B cell (primary cell): ENCODE data around the gene STXBP2. TPM values are rescaled to one million over a fixed set of nuclear protein-coding genes. Genes with fewer than 3 reads are reported as not detected.

ENCODE experiments used
- ATAC-seq: fragments of 200-7000 bp; cut with Tn5 transposase; one replicate; pipeline ENCODE4 v1.10.0; 2021; ENCODE audit warnings: low read depth, mild to moderate bottlenecking, moderate number of reproducible peaks, moderate library complexity
- CTCF ChIA-PET: fragments of 350-600 bp; sonication (Branson Sonifier 250); formaldehyde crosslinking; loops from one replicate; lab custom pipeline; 2021; ENCODE audit warnings: antibody characterized with exemption, inconsistent platforms; lab: Charles Lee
- POLR2A ChIA-PET: fragments of 350-600 bp; sonication (Branson Sonifier 250); formaldehyde crosslinking; loops from one replicate; lab custom pipeline; 2021; ENCODE audit warnings: antibody characterized with exemption; lab: Charles Lee
- DNase-seq: peaks from one replicate; pipeline ENCODE4 v3.0.0; 2013
- H2AFZ ChIP-seq: 2 replicates; pipeline ENCODE4 v1.6.1; 2012; ENCODE audit warnings: mild to moderate bottlenecking, low read depth, low read length; ENCODE audit not compliant: insufficient read depth, poor library complexity, severe bottlenecking
- H3K27ac ChIP-seq, 2 donors: 1 replicate in 1 of 2; 2 replicates in 1 of 2; pipeline ENCODE4 v1.5.1; 2012 to 2013; ENCODE audit warnings: low read length in 2 of 2, mild to moderate bottlenecking in 2 of 2, moderate library complexity in 1 of 2
- H3K27me3 ChIP-seq, 4 experiments: fragments of 200-600 bp in 1 of 4; sonication (generic) in 1 of 4; replicated peaks in 1 of 4; 1 replicate in 2 of 4; 2 replicates in 2 of 4; pipeline versions ENCODE4 v1.6.1 to v1.7.0; 2013 to 2016; ENCODE audit warnings: low read length in 3 of 4, mild to moderate bottlenecking in 2 of 4, mixed read lengths in 1 of 4, moderate library complexity in 1 of 4; ENCODE audit not compliant: insufficient read depth in 4 of 4, control insufficient read depth in 3 of 4; ENCODE audit errors: control extremely low read depth in 1 of 4
- H3K36me3 ChIP-seq, 2 experiments: replicated peaks in 1 of 2; 1 replicate in 1 of 2; 2 replicates in 1 of 2; pipeline versions ENCODE4 v1.6.1 to v1.7.1; 2013; ENCODE audit warnings: low read length in 1 of 2; ENCODE audit not compliant: insufficient read depth in 2 of 2, control insufficient read depth in 1 of 2; ENCODE audit errors: control extremely low read depth in 1 of 2, extremely low read depth in 1 of 2
- H3K4me1 ChIP-seq, 2 donors: fragments of 200-600 bp in 1 of 2; sonication (generic) in 1 of 2; 1 replicate in 1 of 2; 2 replicates in 1 of 2; pipeline versions ENCODE4 v1.5.1 to v1.6.1; 2013 to 2017; ENCODE audit warnings: low read length in 2 of 2; ENCODE audit not compliant: control insufficient read depth in 2 of 2, insufficient read depth in 2 of 2
- H3K4me2 ChIP-seq: replicated peaks from 2 replicates; pipeline ENCODE3; 2012; ENCODE audit warnings: mild to moderate bottlenecking, low read depth, low read length; ENCODE audit not compliant: poor library complexity, severe bottlenecking
- H3K4me3 ChIP-seq, 5 experiments: fragments of 200-600 bp in 1 of 5; sonication (generic) in 1 of 5; 1 replicate in 3 of 5; 2 replicates in 2 of 5; pipeline versions ENCODE4 v1.5.1 to v1.7.0; 2011 to 2016; ENCODE audit warnings: low read length in 4 of 5, mild to moderate bottlenecking in 4 of 5, low read depth in 2 of 5, control low read depth in 1 of 5, moderate library complexity in 1 of 5; ENCODE audit not compliant: insufficient read depth in 1 of 5; ENCODE audit errors: control extremely low read depth in 1 of 5, extremely low read depth in 1 of 5
- H3K79me2 ChIP-seq: fragments of 200-600 bp; sonication (generic); one replicate; pipeline ENCODE4 v1.6.0; 2016; ENCODE audit warnings: low read length; ENCODE audit not compliant: control insufficient read depth, insufficient read depth
- H3K9ac ChIP-seq: fragments of 200-600 bp; sonication (generic); 2 replicates; pipeline ENCODE4 v1.6.1; 2017; ENCODE audit warnings: mild to moderate bottlenecking, low read length, moderate library complexity
- H3K9me3 ChIP-seq, 3 donors: one replicate each; pipeline versions ENCODE4 v1.6.1 to v1.7.1; 2013; ENCODE audit warnings: low read length in 2 of 3; ENCODE audit not compliant: control insufficient read depth in 2 of 3, insufficient read depth in 1 of 3; ENCODE audit errors: control extremely low read depth in 1 of 3
- H4K20me1 ChIP-seq: 2 replicates; pipeline ENCODE4 v1.6.0; 2012; ENCODE audit warnings: mild to moderate bottlenecking, low read length; ENCODE audit not compliant: insufficient read depth, control insufficient read depth, poor library complexity, severe bottlenecking
- H3K27ac Mint-ChIP-seq: one replicate; pipeline ENCODE4 v1.8.0; 2021; ENCODE audit warnings: mixed read lengths
- H3K27me3 Mint-ChIP-seq: one replicate; pipeline ENCODE4 v1.8.0; 2021; ENCODE audit warnings: mixed read lengths
- H3K4me1 Mint-ChIP-seq: one replicate; pipeline ENCODE4 v1.8.0; 2021; ENCODE audit warnings: mixed read lengths
- H3K4me3 Mint-ChIP-seq: one replicate; pipeline ENCODE4 v1.8.0; 2021; ENCODE audit warnings: mixed read lengths
- H3K9me3 Mint-ChIP-seq: one replicate; pipeline ENCODE4 v1.8.0; 2022; ENCODE audit warnings: mixed read lengths; ENCODE audit not compliant: insufficient read depth
- CTCF ChIP-seq: fragments of 200-600 bp; IDR thresholded peaks from one replicate; pipeline ENCODE4 v1.8.0; 2022; ENCODE audit warnings: antibody characterized with exemption, mild to moderate bottlenecking
- EZH2 ChIP-seq: IDR thresholded peaks from 2 replicates; pipeline ENCODE4 v1.6.1; 2012; ENCODE audit warnings: borderline replicate concordance, low read depth, mild to moderate bottlenecking, moderate library complexity, low read length; ENCODE audit not compliant: insufficient read depth, poor library complexity, severe bottlenecking
- WGBS: methylation state at CpG from one replicate; pipeline ENCODE4 v1.1.5; 2013; ENCODE audit warnings: missing lambda C conversion rate; ENCODE audit not compliant: insufficient coverage; 5-methylcytosine and 5-hydroxymethylcytosine counted together
- intact Hi-C: fragments of 100-400 bp; cut with micrococcal nuclease; formaldehyde crosslinking; loops from one replicate; pipeline ENCODE4 v1.10.0; 2022
- polyA plus RNA-seq: library from polyadenylated mRNA; depleted of rRNA; stranded (reverse); fragments of >200 nt; gene quantifications from 2 replicates; pipeline ENCODE4 v1.2.3, GENCODE V29; 2012
- total RNA-seq, 2 donors: library from RNA; stranded (reverse); fragments of 120-200 nt in 1 of 2; gene quantifications; 1 replicate in 1 of 2; 2 replicates in 1 of 2; pipeline versions ENCODE4 v1.2.3 to v1.2.4, GENCODE V29; 2013 to 2022

The STXBP2 gene
- total and polyA plus RNA-seq, 2 donors (not counting 1 experiment from before 2014, with no cell fraction given) = 222 to 226 TPM

DNA sequence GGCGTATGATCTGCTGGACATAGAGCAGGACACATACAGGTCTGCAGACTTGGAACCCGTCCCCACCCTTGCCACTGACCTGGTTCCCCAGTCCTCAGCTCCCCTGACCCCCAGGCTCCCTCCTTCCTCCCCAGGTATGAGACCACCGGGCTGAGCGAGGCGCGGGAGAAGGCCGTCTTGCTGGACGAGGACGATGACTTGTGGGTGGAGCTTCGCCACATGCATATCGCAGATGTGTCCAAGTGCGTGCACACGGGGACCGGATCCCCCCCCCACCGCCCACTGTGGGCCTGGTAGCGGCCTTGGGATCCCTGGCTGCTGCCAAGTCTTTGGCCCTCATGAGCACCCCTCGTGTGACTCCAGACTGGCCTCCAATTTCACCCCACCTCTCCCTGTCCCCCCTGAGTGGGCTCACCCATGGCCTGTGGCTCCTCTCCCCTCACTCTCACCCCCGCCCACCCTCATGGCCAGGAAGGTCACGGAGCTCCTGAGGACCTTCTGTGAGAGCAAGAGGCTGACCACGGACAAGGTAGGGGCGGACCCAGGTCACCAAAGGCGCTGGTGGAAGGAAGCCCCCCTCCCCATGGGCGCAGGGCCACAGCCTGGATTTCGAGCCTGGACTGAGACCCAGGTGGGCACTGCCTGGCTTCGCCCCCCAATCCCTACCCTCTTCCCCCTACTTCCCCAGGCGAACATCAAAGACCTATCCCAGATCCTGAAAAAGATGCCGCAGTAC, 5.6 kb downstream of the STXBP2 start:
- H3K4me1 ChIP-seq = peaks cover 6 to 7% of the 10 kb centered on the region in 2 donors
- H3K79me2 ChIP-seq = peaks cover 21% of the 10 kb centered on the region
- H3K4me3 ChIP-seq = no peak overlapping the region
- ChIA-PET CTCF (no interaction called here), POLR2A (interaction anchor here (0.5 to 1.3 kb wide), 2 partner anchors 13 to 716 kb away, joined by 3 to 7 read pairs; partner anchors contain the start of genes PET100 and XAB2)
- H3K27me3 Mint-ChIP-seq = no peaks in the 10 kb centered on the region
- H2AFZ ChIP-seq = no peak overlapping the region
- intact Hi-C loops = no loop called here
- no peak for DNase-seq
- ATAC-seq = no peak
- no peak overlapping the region for H3K4me2 ChIP-seq
- no peak for TF ChIP-seq CTCF
- TF ChIP-seq EZH2 = no peak
- no peak overlapping the region for H3K4me3 Mint-ChIP-seq
- H3K36me3 ChIP-seq = peaks cover 4 to 53% of the 10 kb centered on the region in 2 experiments
- WGBS = 98% methylated on average over 25 of the region's 27 CpGs
- peaks cover 40% of the 10 kb centered on the region for H4K20me1 ChIP-seq
- H3K9me3 ChIP-seq = peaks cover 0 to 7% (median 0%) of the 10 kb centered on the region in 3 donors
- no peak overlapping the region for H3K27ac ChIP-seq
- H3K9ac ChIP-seq = no peak overlapping the region
- no peaks in the 10 kb centered on the region for H3K27me3 ChIP-seq
- no peak overlapping the region for H3K27ac Mint-ChIP-seq
- no peaks in the 10 kb centered on the region for H3K9me3 Mint-ChIP-seq
- H3K4me1 Mint-ChIP-seq = peaks cover 18% of the 10 kb centered on the region

DNA sequence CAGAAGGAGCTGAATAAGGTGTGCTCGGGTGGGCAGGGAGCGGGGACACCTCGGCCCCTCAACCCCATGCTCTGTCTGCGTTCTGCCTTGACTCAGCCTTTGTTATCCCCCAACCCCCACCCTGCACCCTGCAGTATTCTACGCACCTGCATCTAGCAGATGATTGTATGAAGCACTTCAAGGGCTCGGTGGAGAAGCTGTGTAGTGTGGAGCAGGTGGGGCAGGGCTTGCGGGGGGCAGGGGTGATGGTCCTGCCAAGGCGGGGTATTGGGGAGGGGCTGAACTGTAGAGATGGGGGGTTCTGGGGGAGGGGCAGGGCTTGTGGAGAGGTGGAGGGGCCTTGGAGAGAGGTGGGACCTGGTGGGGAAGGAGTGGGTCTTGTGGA, 6.1 kb downstream of the STXBP2 start:
- H4K20me1 ChIP-seq = peaks cover 40% of the 10 kb centered on the region
- no peak overlapping the region for H3K4me3 Mint-ChIP-seq
- H3K4me1 Mint-ChIP-seq = peaks cover 15% of the 10 kb centered on the region
- no peak overlapping the region for H3K4me2 ChIP-seq
- H2AFZ ChIP-seq = no peak overlapping the region
- H3K4me1 ChIP-seq = peaks cover under 1 to 1% of the 10 kb centered on the region in 2 donors
- intact Hi-C loops = no loop called here
- no peak for DNase-seq
- POLR2A ChIA-PET = no interaction called here
- CTCF ChIA-PET = no interaction called here
- no peak overlapping the region for H3K27ac Mint-ChIP-seq
- peaks cover 4 to 55% of the 10 kb centered on the region in 2 experiments for H3K36me3 ChIP-seq
- no peaks in the 10 kb centered on the region for H3K27me3 ChIP-seq
- TF ChIP-seq EZH2 = no peak
- no peak for TF ChIP-seq CTCF
- H3K27ac ChIP-seq = no peak overlapping the region
- no peak overlapping the region for H3K4me3 ChIP-seq
- no peaks in the 10 kb centered on the region for H3K9me3 Mint-ChIP-seq
- H3K27me3 Mint-ChIP-seq = no peaks in the 10 kb centered on the region
- peaks cover 0 to 7% (median 0%) of the 10 kb centered on the region in 3 donors for H3K9me3 ChIP-seq
- peaks cover 16% of the 10 kb centered on the region for H3K79me2 ChIP-seq
- no peak for ATAC-seq
- no peak overlapping the region for H3K9ac ChIP-seq
- WGBS = 98% methylated on average over 6 of the region's 8 CpGs
